ENCODE results near the gene NAV1. TPM values are rescaled to one million over a fixed set of nuclear protein-coding genes. Genes with fewer than 3 reads are reported as not detected.

NAV1 gene
- total RNA-seq, 1 donor from 2014 or later: 1.3 TPM

DNA sequence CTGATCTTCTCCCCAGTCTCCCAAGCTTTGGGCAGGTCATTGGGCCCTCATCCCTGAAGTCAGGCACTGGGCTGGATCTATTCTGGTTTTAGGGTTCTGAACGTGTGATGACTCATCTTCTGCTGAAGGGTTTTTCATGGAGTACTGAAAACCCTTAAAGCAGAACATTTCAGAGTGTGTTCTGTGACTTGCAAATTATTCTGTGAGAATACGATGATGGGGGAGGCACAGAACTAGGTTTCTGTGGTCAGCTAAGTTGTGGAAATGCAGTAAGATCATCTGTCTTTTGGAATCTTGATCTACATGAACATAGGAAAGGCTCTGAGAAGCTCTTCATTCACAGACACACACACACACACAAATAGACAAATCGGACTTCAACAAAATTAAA is 46.2 kb downstream of the NAV1 start:
- Mint-ChIP-seq H3K36me3 (ENCODE audit: low read depth) (no peaks in the 10 kb centered on the region), H3K4me1 (ENCODE audit: low read depth) (no peaks in the 10 kb centered on the region), H3K4me3 (ENCODE audit: low read depth) (no peak overlapping the region), H3K27ac (no peak overlapping the region), H3K9me3 (no peaks in the 10 kb centered on the region), H3K27me3 (ENCODE audit: low read depth) (peaks cover 10% of the 10 kb centered on the region)
- intact Hi-C loops (cut with micrococcal nuclease): no loop called here
- no peak for DNase-seq (ENCODE audit: low spot score)

DNA sequence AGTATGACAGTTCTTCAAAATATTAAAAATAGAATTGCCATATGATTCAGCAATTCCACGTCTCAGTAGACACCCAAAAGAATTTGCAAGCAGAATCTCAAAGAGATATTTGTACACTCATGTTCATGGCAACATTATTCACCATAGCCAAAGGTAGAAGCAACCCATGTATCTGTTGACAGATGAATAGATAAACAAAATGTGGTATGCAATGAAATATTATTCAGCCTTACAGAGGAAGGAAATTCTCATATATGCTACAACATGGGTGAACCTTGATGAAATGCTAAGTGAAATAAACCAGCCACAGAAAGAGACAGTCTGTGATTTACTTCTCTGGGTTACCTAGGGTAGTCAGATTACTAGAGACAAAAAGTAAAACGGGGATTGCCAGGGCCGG is 47.0 kb downstream of the NAV1 start:
- Mint-ChIP-seq H3K36me3 (ENCODE audit: low read depth) (no peaks in the 10 kb centered on the region), H3K9me3 (no peaks in the 10 kb centered on the region), H3K27me3 (ENCODE audit: low read depth) (peaks cover 10% of the 10 kb centered on the region), H3K27ac (no peak overlapping the region), H3K4me3 (ENCODE audit: low read depth) (no peak overlapping the region), H3K4me1 (ENCODE audit: low read depth) (no peaks in the 10 kb centered on the region)
- DNase-seq (ENCODE audit: low spot score): no peak
- intact Hi-C loops (cut with micrococcal nuclease): no loop called here

DNA sequence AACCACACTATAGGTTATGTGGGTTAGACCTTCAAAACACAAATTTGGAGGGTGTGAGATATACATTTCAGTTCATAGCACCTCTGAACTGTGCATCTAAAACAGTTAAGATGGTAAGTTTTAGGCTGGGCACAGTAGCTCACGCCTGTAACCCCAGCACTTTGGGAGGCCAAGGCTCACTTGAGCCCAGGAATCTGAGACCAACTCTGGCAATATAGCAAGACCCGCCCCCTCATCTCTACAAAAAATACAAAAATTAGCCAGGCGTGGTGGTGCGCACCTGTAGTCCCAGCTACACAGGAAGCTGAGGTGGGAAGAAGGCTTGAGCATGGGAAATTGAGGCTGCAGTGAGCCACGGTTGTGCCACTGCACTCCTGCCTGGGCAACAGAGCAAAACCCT is 47.9 kb downstream of the NAV1 start:
- H3K4me1 Mint-ChIP-seq (ENCODE audit: low read depth): no peaks in the 10 kb centered on the region
- intact Hi-C loops (cut with micrococcal nuclease): no loop called here
- H3K9me3 Mint-ChIP-seq: no peaks in the 10 kb centered on the region
- no peaks in the 10 kb centered on the region for H3K36me3 Mint-ChIP-seq (ENCODE audit: low read depth)
- H3K27ac Mint-ChIP-seq: no peak overlapping the region
- DNase-seq (ENCODE audit: low spot score): no peak
- H3K27me3 Mint-ChIP-seq (ENCODE audit: low read depth): peaks cover 10% of the 10 kb centered on the region
- no peak overlapping the region for H3K4me3 Mint-ChIP-seq (ENCODE audit: low read depth)

DNA sequence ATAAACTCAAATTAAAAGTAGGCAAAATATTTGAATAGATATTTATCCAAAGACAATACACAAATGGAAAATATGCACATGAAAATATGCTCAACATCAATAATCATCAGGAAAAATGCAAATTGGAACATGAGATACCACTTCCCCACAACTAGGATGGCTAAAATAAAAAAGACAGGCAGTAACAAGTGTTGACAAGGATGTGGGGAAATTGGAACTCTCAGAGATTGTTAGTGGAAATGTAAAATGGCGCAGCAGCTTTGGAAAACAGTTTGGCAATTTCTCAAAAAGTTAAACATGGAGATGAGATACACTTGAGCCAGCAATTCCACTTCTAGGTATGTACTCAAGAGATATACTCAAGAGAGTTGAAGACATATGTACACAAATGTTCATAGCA is 48.8 kb downstream of the NAV1 start:
- H3K9me3 Mint-ChIP-seq: no peaks in the 10 kb centered on the region
- peaks cover 8% of the 10 kb centered on the region for H3K27me3 Mint-ChIP-seq (ENCODE audit: low read depth)
- H3K4me3 Mint-ChIP-seq (ENCODE audit: low read depth): no peak overlapping the region
- intact Hi-C loops (cut with micrococcal nuclease): no loop called here
- no peaks in the 10 kb centered on the region for H3K4me1 Mint-ChIP-seq (ENCODE audit: low read depth)
- H3K27ac Mint-ChIP-seq: no peak overlapping the region
- H3K36me3 Mint-ChIP-seq (ENCODE audit: low read depth): no peaks in the 10 kb centered on the region
- DNase-seq (ENCODE audit: low spot score): no peak

Other genes with a start within 250 kb of the NAV1 start
- gene TNNT2, start 161.4 kb upstream of the NAV1 start, total RNA-seq: not detected in 2 replicates
- gene LAD1, start 139.8 kb upstream of the NAV1 start, total RNA-seq: not detected in 2 replicates
- not detected in 2 replicates for gene TNNI1, start 117.4 kb upstream of the NAV1 start, total RNA-seq
- 8.8 and 9.2 TPM in 2 replicates for gene PHLDA3, start 69.9 kb upstream of the NAV1 start, total RNA-seq
- 61.4 and 62.9 TPM in 2 replicates for gene CSRP1, start 32.0 kb upstream of the NAV1 start, total RNA-seq